ENCODE data around the gene RPS18. TPM values are rescaled to one million over a fixed set of nuclear protein-coding genes. Genes with fewer than 3 reads are reported as not detected.

The RPS18 gene
- total and polyA plus RNA-seq, 2 of the 13 experiments (the other 11 are each of a cell fraction or from before 2014, with no cell fraction given), result 3,896 to 5,806 TPM

DNA sequence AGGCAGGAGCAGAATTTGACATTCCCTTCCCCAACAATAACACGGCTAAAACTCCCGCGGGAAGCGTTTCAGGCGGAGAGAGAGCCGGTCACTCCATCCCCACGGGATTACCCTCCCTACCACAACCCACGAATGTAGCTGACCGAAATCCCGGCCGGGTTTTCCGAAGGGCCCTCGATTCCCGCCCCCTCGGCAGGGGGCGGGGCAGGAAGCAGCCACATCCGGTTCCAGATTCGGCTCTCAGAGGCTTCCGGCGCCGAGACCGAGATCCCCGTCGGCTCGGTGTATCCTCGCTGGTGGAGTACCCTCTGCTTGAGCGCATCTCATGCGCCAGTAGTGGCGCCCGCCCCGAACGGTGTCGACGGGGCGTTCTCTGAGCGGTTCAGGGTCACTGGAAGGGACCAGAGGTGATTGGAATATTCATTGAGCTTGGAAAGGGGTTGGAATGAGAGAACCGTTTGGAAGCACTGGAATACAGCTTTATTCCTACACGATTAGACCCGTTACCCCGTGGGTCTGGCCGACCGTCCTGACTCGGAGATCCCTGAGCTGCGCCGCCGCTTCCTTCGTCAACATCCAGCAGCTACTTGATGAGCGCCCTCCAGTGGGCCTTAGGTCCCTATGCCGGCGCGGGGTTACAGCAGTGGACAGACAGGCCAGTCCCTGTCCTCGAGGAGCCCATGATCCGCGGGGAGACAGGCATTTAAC is 27.5 kb downstream of the RPS18 start (continued):
- TF ChIP-seq, protein P1, sequence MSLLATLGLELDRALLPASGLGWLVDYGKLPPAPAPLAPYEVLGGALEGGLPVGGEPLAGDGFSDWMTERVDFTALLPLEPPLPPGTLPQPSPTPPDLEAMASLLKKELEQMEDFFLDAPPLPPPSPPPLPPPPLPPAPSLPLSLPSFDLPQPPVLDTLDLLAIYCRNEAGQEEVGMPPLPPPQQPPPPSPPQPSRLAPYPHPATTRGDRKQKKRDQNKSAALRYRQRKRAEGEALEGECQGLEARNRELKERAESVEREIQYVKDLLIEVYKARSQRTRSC (CRISPR knock-in tag; IDR thresholded peaks at IDR 0.05; ENCODE audit: low read depth), result no peak
- TF ChIP-seq PRDM15 (CRISPR knock-in tag; IDR thresholded peaks at IDR 0.05) (peak; percentile 99), KDM6A (CRISPR knock-in tag; IDR thresholded peaks at IDR 0.05; ENCODE audit: low read depth) (no peak), ZNF737 (CRISPR knock-in tag; IDR thresholded peaks at IDR 0.05; ENCODE audit: borderline replicate concordance) (peak; percentile 65; the same call in 1 of the 2 replicates), ZNF503 (CRISPR knock-in tag; IDR thresholded peaks at IDR 0.05) (no peak), NR2F1 (CRISPR knock-in tag; IDR thresholded peaks at IDR 0.05) (peak; percentile 0 to 33; a peak in 1 of 4 replicates), ZNF44 (CRISPR knock-in tag; IDR thresholded peaks at IDR 0.05) (peak; percentile 21; the same call in 1 of the 2 replicates), EZH2 (conservative IDR thresholded peaks at IDR 0.05; ENCODE audit: low read depth, low read length) (no peak), RNF219 (CRISPR knock-in tag; IDR thresholded peaks at IDR 0.05) (no peak; the same call in 1 of the 2 replicates), FOSL2 (CRISPR knock-in tag; IDR thresholded peaks at IDR 0.05) (peak; percentile 42), SPEN (CRISPR knock-in tag; IDR thresholded peaks at IDR 0.05; ENCODE audit: low read depth) (no peak; the same call in none of the 2 replicates), IKZF5 (CRISPR knock-in tag; IDR thresholded peaks at IDR 0.05) (peak; percentile 94), ZNF768 (CRISPR knock-in tag; IDR thresholded peaks at IDR 0.05) (peak; percentile 66; the same call in 1 of the 2 replicates)
- TF ChIP-seq, protein P2, sequence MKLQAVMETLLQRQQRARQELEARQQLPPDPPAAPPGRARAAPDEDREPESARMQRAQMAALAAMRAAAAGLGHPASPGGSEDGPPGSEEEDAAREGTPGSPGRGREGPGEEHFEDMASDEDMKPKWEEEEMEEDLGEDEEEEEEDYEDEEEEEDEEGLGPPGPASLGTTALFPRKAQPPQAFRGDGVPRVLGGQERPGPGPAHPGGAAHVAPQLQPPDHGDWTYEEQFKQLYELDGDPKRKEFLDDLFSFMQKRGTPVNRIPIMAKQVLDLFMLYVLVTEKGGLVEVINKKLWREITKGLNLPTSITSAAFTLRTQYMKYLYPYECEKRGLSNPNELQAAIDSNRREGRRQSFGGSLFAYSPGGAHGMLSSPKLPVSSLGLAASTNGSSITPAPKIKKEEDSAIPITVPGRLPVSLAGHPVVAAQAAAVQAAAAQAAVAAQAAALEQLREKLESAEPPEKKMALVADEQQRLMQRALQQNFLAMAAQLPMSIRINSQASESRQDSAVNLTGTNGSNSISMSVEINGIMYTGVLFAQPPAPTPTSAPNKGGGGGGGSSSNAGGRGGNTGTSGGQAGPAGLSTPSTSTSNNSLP (IDR thresholded peaks at IDR 0.05; ENCODE audit: low read depth, low read length), result 0 out of 2 replicates have a peak, but pooled peaks have one; percentile 29
- TF ChIP-seq, protein P3, sequence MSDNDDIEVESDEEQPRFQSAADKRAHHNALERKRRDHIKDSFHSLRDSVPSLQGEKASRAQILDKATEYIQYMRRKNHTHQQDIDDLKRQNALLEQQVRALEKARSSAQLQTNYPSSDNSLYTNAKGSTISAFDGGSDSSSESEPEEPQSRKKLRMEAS (IDR thresholded peaks at IDR 0.05), result peak; percentile 68

Measured in HepG2 (cell line).